Activated CD8-positive, alpha-beta memory T cell treated with anti-CD3 and anti-CD28 coated beads, Interleukin-2, amount 50 U/mL, for 1 hour (primary cell): ENCODE measurements around the gene HMG20B.
A peak's percentile ranks its signal among the peaks of the same experiment; 100 is the strongest.
"Not testable (repeated sequence)": the region's sequence is repeated elsewhere in the genome, so short reads cannot be mapped to it uniquely, and the experiment has no call there.

Source experiments
- DNase-seq: peaks from one replicate; pipeline ENCODE4 v3.0.0-alpha.2; 2020; ENCODE audit errors: extremely low read depth

The HMG20B gene

GRCh38 chr19:3556423-3556977, 16.2 kb upstream of the HMG20B start:
- no peak for DNase-seq

- DNase-seq, result no peak
Measured at GRCh38 chr19:3556978-3557460, 15.7 kb upstream of the HMG20B start.

- DNase-seq, result peak; percentile 79
Measured at GRCh38 chr19:3557461-3558248, 15.1 kb upstream of the HMG20B start, which contains the start of gene MFSD12. MFSD12 (minus strand) TSS chr19:3557586; CDS start chr19:3557403, 183 bp downstream.

GRCh38 chr19:3563709-3564524, 8.8 kb upstream of the HMG20B start:
- no peak for DNase-seq

GRCh38 chr19:3565139-3565538, 7.6 kb upstream of the HMG20B start:
- DNase-seq, result no peak

- DNase-seq, result not testable (repeated sequence)
Measured at GRCh38 chr19:3570042-3570441, 2.7 kb upstream of the HMG20B start.

- DNase-seq, result no peak
Measured at GRCh38 chr19:3570606-3571011, 2.1 kb upstream of the HMG20B start.

GRCh38 chr19:3572132-3572854, 451 bp upstream of the HMG20B start:
- peak; percentile 97 for DNase-seq

- no peak for DNase-seq
Measured at GRCh38 chr19:3573162-3573857, 566 bp downstream of the HMG20B start.

- peak; percentile 60 for DNase-seq
Measured at GRCh38 chr19:3573858-3574637, 1.3 kb downstream of the HMG20B start.

- DNase-seq, result no peak
Measured at GRCh38 chr19:3575260-3575741, 2.6 kb downstream of the HMG20B start.

- no peak for DNase-seq
Measured at GRCh38 chr19:3575949-3576673, 3.4 kb downstream of the HMG20B start.

GRCh38 chr19:3576696-3577443, 4.1 kb downstream of the HMG20B start:
- no peak for DNase-seq

GRCh38 chr19:3577723-3578344, 5.1 kb downstream of the HMG20B start:
- no peak for DNase-seq

- DNase-seq, result no peak
Measured at GRCh38 chr19:3578390-3578789, 5.6 kb downstream of the HMG20B start.

- DNase-seq, result no peak
Measured at GRCh38 chr19:3580156-3580934, 7.6 kb downstream of the HMG20B start.

- not testable (repeated sequence) for DNase-seq
Measured at GRCh38 chr19:3581792-3582191, 9.0 kb downstream of the HMG20B start.
